Gastrocnemius medialis (tissue), 4 donors: Measurements from ENCODE around the gene SH3BP2.

Experiments used
- CTCF ChIP-seq, 5 experiments: fragments of 450-650 bp in 3 of 5; fragments of 200-600 bp in 2 of 5; sonication (generic) in 2 of 5; IDR thresholded peaks in 4 of 5; conservative IDR thresholded peaks in 1 of 5; 1 replicate in 4 of 5; 2 replicates in 1 of 5; pipeline ENCODE4 v1.5.1; 2016 to 2019; ENCODE audit warnings: antibody characterized with exemption in 5 of 5, mild to moderate bottlenecking in 3 of 5, moderate library complexity in 3 of 5
- POLR2A ChIP-seq, 2 donors: fragments of 450-650 bp; IDR thresholded peaks; one replicate each; pipeline ENCODE4 v1.6.1; 2017; ENCODE audit warnings: antibody characterized with exemption in 2 of 2, mild to moderate bottlenecking in 2 of 2, moderate library complexity in 2 of 2

GRCh38 chr4:2743518-2744445 lies 49.1 kb upstream of the SH3BP2 start:
- TF ChIP-seq CTCF (IDR thresholded peaks at IDR 0.05 in 4 of 5, conservative IDR thresholded peaks at IDR 0.05 in 1 of 5) (no peak), POLR2A (IDR thresholded peaks at IDR 0.05) (no peak)
